WTC11 (cell line): Measurements from ENCODE around the gene ISOC2. TPM values are rescaled to one million over a fixed set of nuclear protein-coding genes. Genes with fewer than 3 reads are reported as not detected.

ENCODE experiments used
- ATF3 ChIP-seq: sonication (generic); formaldehyde crosslinking; conservative IDR thresholded peaks from 2 replicates; pipeline ENCODE4 v1.8.1; 2022; ENCODE audit warnings: mild to moderate bottlenecking, missing genetic modification reagents
- CBFB ChIP-seq: sonication (generic); formaldehyde crosslinking; IDR thresholded peaks from 2 replicates; pipeline ENCODE4 v1.8.1; 2022; ENCODE audit warnings: mild to moderate bottlenecking, low read depth, missing genetic modification reagents
- E2F5 ChIP-seq: sonication (generic); formaldehyde crosslinking; IDR thresholded peaks from 2 replicates; pipeline ENCODE4 v1.8.1; 2022; ENCODE audit warnings: mild to moderate bottlenecking, moderate library complexity, missing genetic modification reagents
- FOXP4 ChIP-seq: sonication (generic); formaldehyde crosslinking; IDR thresholded peaks from 2 replicates; pipeline ENCODE4 v1.8.0; 2022; ENCODE audit warnings: mild to moderate bottlenecking, missing genetic modification reagents
- GRHL2 ChIP-seq: fragments of 250-450 bp; sonication (Bioruptor Pico); IDR thresholded peaks from 2 replicates; pipeline ENCODE4 v1.8.0; 2022; ENCODE audit warnings: mild to moderate bottlenecking, moderate library complexity; ENCODE audit not compliant: insufficient replicate concordance, severe bottlenecking
- IRF2 ChIP-seq: sonication (generic); formaldehyde crosslinking; IDR thresholded peaks from 2 replicates; pipeline ENCODE4 v1.8.0; 2022; ENCODE audit warnings: low read depth, missing genetic modification reagents, borderline replicate concordance
- MAX ChIP-seq: sonication (generic); formaldehyde crosslinking; IDR thresholded peaks from 2 replicates; pipeline ENCODE4 v1.8.0; 2022; ENCODE audit warnings: mild to moderate bottlenecking, missing genetic modification reagents
- NR2C2 ChIP-seq: sonication (generic); formaldehyde crosslinking; IDR thresholded peaks from 2 replicates; pipeline ENCODE4 v1.8.0; 2022; ENCODE audit warnings: mild to moderate bottlenecking, missing genetic modification reagents
- NR3C1 ChIP-seq: sonication (generic); formaldehyde crosslinking; conservative IDR thresholded peaks from 2 replicates; pipeline ENCODE4 v1.8.1; 2023; ENCODE audit warnings: low read depth, mild to moderate bottlenecking, missing genetic modification reagents
- PRRX2 ChIP-seq: fragments of 250-450 bp; sonication (Bioruptor Pico); IDR thresholded peaks from 2 replicates; pipeline ENCODE4 v1.8.0; 2021; ENCODE audit warnings: mild to moderate bottlenecking
- RELA ChIP-seq: sonication (generic); formaldehyde crosslinking; IDR thresholded peaks from 2 replicates; pipeline ENCODE4 v1.8.1; 2022; ENCODE audit warnings: missing genetic modification reagents, mild to moderate bottlenecking, borderline replicate concordance
- SMAD4 ChIP-seq: sonication (generic); formaldehyde crosslinking; IDR thresholded peaks from 2 replicates; pipeline ENCODE4 v1.8.0; 2022; ENCODE audit warnings: mild to moderate bottlenecking, missing genetic modification reagents
- SOX15 ChIP-seq: fragments of 250-450 bp; sonication (Bioruptor Pico); IDR thresholded peaks from 2 replicates; pipeline ENCODE4 v1.9.0; 2021; ENCODE audit warnings: mild to moderate bottlenecking
- STAT6 ChIP-seq: sonication (generic); formaldehyde crosslinking; conservative IDR thresholded peaks from 2 replicates; pipeline ENCODE4 v1.8.1; 2023; ENCODE audit warnings: mild to moderate bottlenecking, low read depth, missing genetic modification reagents, moderate library complexity
- TCF7 ChIP-seq: sonication (generic); formaldehyde crosslinking; IDR thresholded peaks from 2 replicates; pipeline ENCODE4 v1.8.0; 2022; ENCODE audit warnings: mild to moderate bottlenecking, low read depth, missing genetic modification reagents, moderate library complexity
- TP53 ChIP-seq: sonication (generic); formaldehyde crosslinking; IDR thresholded peaks from 2 replicates; pipeline ENCODE4 v1.8.1; 2023; ENCODE audit warnings: mild to moderate bottlenecking, missing genetic modification reagents
- USF2 ChIP-seq: sonication (generic); formaldehyde crosslinking; IDR thresholded peaks from 2 replicates; pipeline ENCODE4 v1.8.1; 2023; ENCODE audit warnings: mild to moderate bottlenecking, missing genetic modification reagents, moderate library complexity
- ZBTB21 ChIP-seq: sonication (generic); formaldehyde crosslinking; IDR thresholded peaks from 2 replicates; pipeline ENCODE4 v1.8.1; 2023; ENCODE audit warnings: mild to moderate bottlenecking, missing genetic modification reagents, borderline replicate concordance
- ZBTB43 ChIP-seq: sonication (generic); formaldehyde crosslinking; IDR thresholded peaks from 2 replicates; pipeline ENCODE4 v1.8.1; 2023; ENCODE audit warnings: mild to moderate bottlenecking, missing genetic modification reagents
- ZMAT4 ChIP-seq: fragments of 250-450 bp; sonication (Bioruptor Pico); IDR thresholded peaks from 2 replicates; pipeline ENCODE4 v1.9.0; 2021; ENCODE audit warnings: mild to moderate bottlenecking
- ZNF121 ChIP-seq: sonication (generic); formaldehyde crosslinking; IDR thresholded peaks from 2 replicates; pipeline ENCODE4 v1.8.0; 2023; ENCODE audit warnings: missing genetic modification reagents
- ZNF138 ChIP-seq: sonication (generic); formaldehyde crosslinking; conservative IDR thresholded peaks from 2 replicates; pipeline ENCODE4 v1.8.1; 2022; ENCODE audit warnings: mild to moderate bottlenecking, moderate library complexity, missing genetic modification reagents
- ZNF232 ChIP-seq: sonication (generic); formaldehyde crosslinking; IDR thresholded peaks from 2 replicates; pipeline ENCODE4 v1.8.0; 2022; ENCODE audit warnings: mild to moderate bottlenecking, missing genetic modification reagents
- ZNF263 ChIP-seq: sonication (generic); formaldehyde crosslinking; IDR thresholded peaks from 2 replicates; pipeline ENCODE4 v1.8.1; 2022; ENCODE audit warnings: low read depth, mild to moderate bottlenecking, moderate library complexity, missing genetic modification reagents
- ZNF423 ChIP-seq: fragments of 250-450 bp; sonication (Bioruptor Pico); IDR thresholded peaks from 2 replicates; pipeline ENCODE4 v2.1.2; 2022; ENCODE audit warnings: mild to moderate bottlenecking, moderate library complexity
- ZNF425 ChIP-seq: fragments of 250-450 bp; sonication (Bioruptor Pico); conservative IDR thresholded peaks from 2 replicates; pipeline ENCODE4 v1.9.0; 2021; ENCODE audit warnings: mild to moderate bottlenecking
- total RNA-seq: library from RNA; stranded (reverse); gene quantifications from 3 replicates; pipeline ENCODE4 v1.2.3, GENCODE V29; 2021

Gene ISOC2
- total RNA-seq, 1 experiment from 2014 or later: 96.3 TPM

- TF ChIP-seq STAT6 (CRISPR knock-in tag) (no peak), E2F5 (CRISPR knock-in tag) (no peak), NR3C1 (CRISPR knock-in tag) (no peak), PRRX2 (CRISPR knock-in tag) (no peak), USF2 (no peak), ZBTB43 (CRISPR knock-in tag) (peak; percentile 86; the same call in 1 of the 2 replicates), MAX (CRISPR knock-in tag) (peak; percentile 99), ZNF263 (CRISPR knock-in tag) (no peak), ZNF423 (CRISPR knock-in tag) (no peak), ZNF121 (no peak), IRF2 (CRISPR knock-in tag) (no peak), ZMAT4 (no peak), TP53 (CRISPR knock-in tag) (no peak), NR2C2 (CRISPR knock-in tag) (peak; percentile 74; the same call in 1 of the 2 replicates), GRHL2 (CRISPR knock-in tag) (no peak), TCF7 (no peak), ZNF232 (CRISPR knock-in tag) (no peak), ZNF138 (CRISPR knock-in tag) (no peak), FOXP4 (CRISPR knock-in tag) (peak; percentile 40; the same call in 1 of the 2 replicates), CBFB (CRISPR knock-in tag) (no peak), ZNF425 (CRISPR knock-in tag) (no peak), ATF3 (CRISPR knock-in tag) (0 out of 2 replicates have a peak, but pooled peaks have one; percentile 51), ZBTB21 (CRISPR knock-in tag) (no peak), SMAD4 (peak; percentile 88), SOX15 (CRISPR knock-in tag) (no peak), RELA (peak; percentile 80; the same call in 1 of the 2 replicates)
Measured at GRCh38 chr19:55476100-55476775, 14.8 kb upstream of the ISOC2 start, which contains the start of gene ZNF628 (continued).
